ENCODE results near the gene ROS1.

- TF ChIP-seq POLR2AphosphoS5 (IDR thresholded peaks at IDR 0.05; ENCODE audit: low read depth, low read length) (no peak), POLR2A (IDR thresholded peaks at IDR 0.05; ENCODE audit: low read depth, low read length) (no peak), TAF1 (IDR thresholded peaks at IDR 0.05; ENCODE audit: borderline replicate concordance, low read depth, low read length) (no peak)
Measured at GRCh38 chr6:117381749-117382148, 44.0 kb downstream of the ROS1 start.

All from GM12892 (cell line).